ENCODE results near the gene SULT1C2.
"Not testable (repeated sequence)": the region's sequence is repeated elsewhere in the genome, so short reads cannot be mapped to it uniquely, and the experiment has no call there.

SULT1C2 gene

DNA sequence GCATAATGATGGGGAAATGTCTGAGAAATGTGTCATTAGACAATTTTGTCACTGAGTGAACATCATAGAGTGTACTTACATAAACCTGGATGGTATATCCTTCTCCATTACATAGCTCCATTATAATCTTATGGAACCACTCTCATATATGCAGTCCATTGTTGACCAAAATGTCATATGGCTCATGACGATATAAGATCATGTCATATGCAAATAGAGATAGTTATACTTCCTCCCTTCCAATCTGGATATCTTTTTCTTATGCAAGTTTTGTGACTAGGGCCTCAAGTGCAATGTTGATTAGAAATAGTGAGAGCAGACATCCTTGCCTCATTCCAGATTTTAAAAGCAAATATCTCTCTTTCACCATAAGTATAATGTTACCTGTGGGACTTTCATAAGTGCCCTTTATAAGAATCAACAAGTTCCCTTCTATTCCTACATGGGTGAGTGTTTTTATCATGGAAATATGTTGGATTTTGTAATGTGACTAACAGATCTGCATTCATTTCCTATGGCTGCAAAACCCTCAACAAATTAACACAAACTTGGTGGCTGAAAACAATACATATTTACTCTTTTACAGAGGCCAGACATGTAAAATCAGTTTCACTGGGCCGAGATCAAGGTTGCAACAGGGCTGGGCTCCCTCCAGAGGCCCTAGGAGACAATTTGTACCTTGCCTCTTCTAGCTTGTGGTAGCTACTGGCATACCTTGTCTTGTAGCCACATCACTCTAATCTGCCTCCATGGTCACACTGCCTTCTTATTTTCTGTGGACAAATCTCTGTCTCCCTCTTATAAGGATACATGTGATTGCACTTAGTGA is 67.4 kb downstream of the SULT1C2 start:
- DNase-seq, result no peak

DNA sequence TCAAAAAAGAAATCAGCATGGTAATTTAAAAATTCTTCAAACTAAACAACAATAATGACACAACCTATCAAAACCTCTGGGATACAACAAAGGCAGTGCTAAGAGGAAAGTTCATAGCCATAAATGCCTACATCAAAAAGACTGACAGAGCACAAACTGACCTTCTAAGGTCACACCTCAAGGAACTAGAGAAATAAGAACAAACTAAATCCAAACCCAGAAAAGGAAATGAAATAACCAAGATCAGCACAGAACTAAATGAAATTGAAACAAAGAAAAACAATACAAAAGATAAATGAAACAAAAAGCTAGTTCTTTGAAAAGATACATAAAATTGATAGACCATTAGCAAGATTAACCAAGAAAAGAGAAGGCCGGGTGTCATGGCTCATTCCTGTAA is 70.6 kb downstream of the SULT1C2 start:
- not testable (repeated sequence) for DNase-seq

All from NCI-H2227 treated with DMSO at 0.1 percent for 48 hours (cell line).